ENCODE results near the gene NHSL1. TPM values are rescaled to one million over a fixed set of nuclear protein-coding genes. Genes with fewer than 3 reads are reported as not detected.

The NHSL1 gene
- total RNA-seq, 6 experiments from 2014 or later = 19.8 to 54.2 (median 28.5) TPM

DNA sequence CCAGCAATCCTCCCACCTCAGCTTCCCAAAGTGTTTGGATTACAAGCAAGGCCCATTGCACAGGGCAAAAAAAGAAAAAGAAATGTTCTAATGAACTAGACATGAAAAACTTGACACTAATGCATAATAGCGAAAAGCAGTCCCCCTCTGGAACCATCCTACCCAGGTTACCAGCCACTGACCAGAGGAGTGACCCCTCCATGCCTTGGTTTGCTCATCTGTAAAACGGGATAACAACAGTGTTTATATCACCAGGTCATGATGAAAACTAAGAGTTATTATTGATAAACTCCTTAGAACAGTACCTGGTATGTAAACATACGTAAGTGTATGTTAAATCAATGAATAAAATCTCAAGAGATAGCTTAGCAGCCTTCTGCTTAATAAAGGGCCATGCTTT is 3.3 kb upstream of the NHSL1 start:
- 93% methylated on average over 3 of the region's 3 CpGs for WGBS (ENCODE audit: insufficient coverage, low coverage, low lambda C conversion rate, missing lambda C conversion rate)
- Histone ChIP-seq H3K4me1 (peaks cover 0 to 66% (median 27%) of the 10 kb centered on the region in 4 donors), H3K4me3 (no peak overlapping the region), H3K27ac (peak overlapping the region in 2 of 3 donors; percentile 86 to 90), H3K36me3 (no peaks in the 10 kb centered on the region), H3K27me3 (no peaks in the 10 kb centered on the region), H3K9me3 (no peaks in the 10 kb centered on the region)
- DNase-seq (no peak), ATAC-seq (no peak)
- intact Hi-C loops (cut with DNase I) = no loop called here
- TF ChIP-seq, protein P1, sequence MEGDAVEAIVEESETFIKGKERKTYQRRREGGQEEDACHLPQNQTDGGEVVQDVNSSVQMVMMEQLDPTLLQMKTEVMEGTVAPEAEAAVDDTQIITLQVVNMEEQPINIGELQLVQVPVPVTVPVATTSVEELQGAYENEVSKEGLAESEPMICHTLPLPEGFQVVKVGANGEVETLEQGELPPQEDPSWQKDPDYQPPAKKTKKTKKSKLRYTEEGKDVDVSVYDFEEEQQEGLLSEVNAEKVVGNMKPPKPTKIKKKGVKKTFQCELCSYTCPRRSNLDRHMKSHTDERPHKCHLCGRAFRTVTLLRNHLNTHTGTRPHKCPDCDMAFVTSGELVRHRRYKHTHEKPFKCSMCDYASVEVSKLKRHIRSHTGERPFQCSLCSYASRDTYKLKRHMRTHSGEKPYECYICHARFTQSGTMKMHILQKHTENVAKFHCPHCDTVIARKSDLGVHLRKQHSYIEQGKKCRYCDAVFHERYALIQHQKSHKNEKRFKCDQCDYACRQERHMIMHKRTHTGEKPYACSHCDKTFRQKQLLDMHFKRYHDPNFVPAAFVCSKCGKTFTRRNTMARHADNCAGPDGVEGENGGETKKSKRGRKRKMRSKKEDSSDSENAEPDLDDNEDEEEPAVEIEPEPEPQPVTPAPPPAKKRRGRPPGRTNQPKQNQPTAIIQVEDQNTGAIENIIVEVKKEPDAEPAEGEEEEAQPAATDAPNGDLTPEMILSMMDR (IDR thresholded peaks at IDR 0.05) = no peak
- TF ChIP-seq POLR2A (IDR thresholded peaks at IDR 0.05) = no peak

DNA sequence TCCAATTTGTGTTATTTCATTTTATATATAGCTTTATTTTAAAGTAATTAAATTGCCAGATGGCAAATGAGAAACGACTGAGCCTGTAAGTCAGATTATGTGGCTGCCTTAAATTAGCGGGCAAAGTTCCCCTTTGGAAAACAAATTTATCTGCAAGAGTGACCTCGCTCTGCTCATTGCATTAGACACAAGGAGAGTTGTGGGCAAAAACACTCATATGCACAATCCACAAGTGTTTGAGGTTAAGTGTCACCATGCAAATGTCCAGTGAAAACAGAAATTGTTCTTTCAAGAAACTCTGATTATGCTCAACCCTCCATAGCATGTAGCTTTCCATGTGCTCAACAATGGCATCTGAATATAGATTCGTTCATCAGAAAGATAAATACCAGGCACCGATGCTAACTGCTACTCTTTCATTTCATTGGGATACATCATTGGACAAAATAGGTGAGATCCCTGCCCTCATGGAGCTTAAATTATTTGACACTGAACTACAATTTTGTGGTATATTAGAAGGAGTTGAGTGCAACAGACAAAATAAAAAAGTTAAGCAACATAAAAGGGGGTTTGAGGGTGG is 1.7 kb upstream of the NHSL1 start:
- TF ChIP-seq, protein P1 (IDR thresholded peaks at IDR 0.05) = no peak
- no peak for TF ChIP-seq POLR2A (IDR thresholded peaks at IDR 0.05)
- 19% methylated on average over 5 of the region's 5 CpGs for WGBS (ENCODE audit: insufficient coverage, low coverage, low lambda C conversion rate, missing lambda C conversion rate)
- Histone ChIP-seq H3K36me3 (no peaks in the 10 kb centered on the region), H3K9me3 (no peaks in the 10 kb centered on the region), H3K27ac (peak overlapping the region; percentile 27 to 86 (median 80)), H3K4me3 (peak overlapping the region in 1 of 3 donors; percentile 11), H3K27me3 (no peaks in the 10 kb centered on the region), H3K4me1 (peaks cover 0 to 63% (median 19%) of the 10 kb centered on the region in 4 donors)
- ATAC-seq (peak; percentile 22 to 45 (median 42)), DNase-seq (no peak)
- intact Hi-C loops (cut with DNase I) = no loop called here

DNA sequence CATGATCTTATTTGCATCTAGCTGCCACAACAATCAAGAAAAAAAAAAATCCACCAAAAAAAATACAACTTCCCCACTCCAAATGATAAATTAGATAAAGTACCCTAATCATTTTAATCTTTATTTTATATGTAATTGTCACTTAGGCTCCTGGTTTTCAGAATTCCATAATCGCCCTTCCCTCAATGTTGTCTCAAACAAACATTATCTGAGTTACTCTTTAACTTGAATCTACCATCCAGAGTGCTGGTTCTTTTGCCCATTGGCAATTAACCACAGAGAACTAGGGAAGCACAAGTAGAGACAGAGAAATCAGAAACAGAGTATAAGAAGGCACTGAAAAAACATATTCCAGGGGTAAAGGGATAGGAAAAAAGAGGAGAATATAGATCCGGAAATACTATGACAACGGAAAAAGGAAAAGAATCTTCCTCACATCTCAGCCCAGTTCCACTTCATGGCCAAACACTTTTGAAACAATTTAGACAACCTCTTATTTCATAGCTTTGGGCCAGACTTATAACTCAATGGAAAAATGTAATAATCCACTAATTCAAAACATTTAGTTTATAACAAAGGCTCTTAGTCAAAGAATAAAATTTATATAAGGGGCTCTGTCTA is 861 bp upstream of the NHSL1 start:
- TF ChIP-seq, protein P1 (IDR thresholded peaks at IDR 0.05) = no peak
- TF ChIP-seq POLR2A (IDR thresholded peaks at IDR 0.05) = peak; percentile 17
- peak; percentile 49 to 64 (median 62) for ATAC-seq
- H3K27ac ChIP-seq = peak overlapping the region; percentile 66 to 86 (median 80)
- intact Hi-C loops (cut with DNase I) = no loop called here
- H3K36me3 ChIP-seq = peaks cover 0 to 4% (median 2%) of the 10 kb centered on the region in 4 donors
- H3K27me3 ChIP-seq = no peaks in the 10 kb centered on the region
- no peaks in the 10 kb centered on the region for H3K9me3 ChIP-seq
- DNase-seq = no peak
- H3K4me3 ChIP-seq = peak overlapping the region in 2 of 3 donors; percentile 55 to 57
- H3K4me1 ChIP-seq = peaks cover 0 to 56% (median 17%) of the 10 kb centered on the region in 4 donors
- WGBS (ENCODE audit: insufficient coverage, low coverage, low lambda C conversion rate, missing lambda C conversion rate) = 8% methylated on average over 3 of the region's 3 CpGs

DNA sequence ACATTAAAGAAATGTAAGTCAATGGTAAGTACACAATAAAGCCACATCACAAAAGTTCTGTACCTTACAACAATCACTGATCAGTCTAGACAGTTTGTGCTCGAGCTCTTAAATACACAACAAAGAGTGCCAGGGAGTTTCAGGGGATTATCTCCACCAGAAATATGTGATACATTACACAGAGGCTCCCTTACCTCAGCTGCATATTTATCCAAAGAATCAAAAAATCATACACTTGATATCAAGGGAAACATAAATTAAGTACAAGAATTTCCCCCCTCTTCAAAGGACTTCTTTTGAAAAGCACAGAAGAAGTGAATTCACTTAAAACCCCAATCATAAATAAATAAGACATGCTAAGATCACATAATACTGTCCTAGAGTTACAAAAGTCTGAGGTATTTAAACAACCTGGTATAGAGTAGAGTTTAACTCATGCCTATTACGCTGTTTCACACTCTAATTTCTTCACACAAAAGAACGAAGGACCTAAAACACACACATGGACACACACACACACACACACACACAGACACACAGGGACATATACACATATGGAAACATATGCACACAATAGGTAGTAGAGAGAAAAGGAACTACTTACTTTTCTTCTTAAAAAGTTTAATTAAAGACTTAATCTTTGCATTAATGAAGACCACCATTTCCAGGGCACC is 528 bp downstream of the NHSL1 start:
- Histone ChIP-seq H3K27me3 (no peaks in the 10 kb centered on the region), H3K4me1 (peaks cover 0 to 51% (median 17%) of the 10 kb centered on the region in 4 donors), H3K9me3 (no peaks in the 10 kb centered on the region), H3K36me3 (peaks cover 0 to 7% (median 2%) of the 10 kb centered on the region in 4 donors), H3K27ac (peak overlapping the region; percentile 66 to 86 (median 80)), H3K4me3 (peak overlapping the region; percentile 22 to 57 (median 55))
- DNase-seq = no peak
- intact Hi-C loops (cut with DNase I) = no loop called here
- TF ChIP-seq, protein P1 (IDR thresholded peaks at IDR 0.05) = no peak
- TF ChIP-seq POLR2A (IDR thresholded peaks at IDR 0.05) = no peak
- peak; percentile 44 to 66 (median 61) for ATAC-seq
- 27% methylated on average over 3 of the region's 3 CpGs for WGBS (ENCODE audit: insufficient coverage, low coverage, low lambda C conversion rate, missing lambda C conversion rate)

Data from right lobe of liver (tissue), 6 donors.